Adrenal gland (tissue), 5 donors: ENCODE results near the gene IL18RAP.

Source experiments
- POLR2A ChIP-seq, 2 donors: fragments of 450-650 bp; IDR thresholded peaks; one replicate each; pipeline ENCODE4 v1.6.1; 2017; ENCODE audit warnings: antibody characterized with exemption in 2 of 2, mild to moderate bottlenecking in 2 of 2, moderate library complexity in 1 of 2
- TF ChIP-seq, protein P1 (sequence below), 6 experiments: fragments of 450-650 bp in 4 of 6; fragments of 200-600 bp in 2 of 6; sonication (generic) in 1 of 6; IDR thresholded peaks; 1 replicate in 5 of 6; 2 replicates in 1 of 6; pipeline versions ENCODE4 v1.5.1 to v1.8.0; 2016 to 2021; ENCODE audit warnings: antibody characterized with exemption in 6 of 6, mild to moderate bottlenecking in 2 of 6, moderate library complexity in 1 of 6
- donor health status: DM: no; HTN: no; CAD: no.

DNA sequence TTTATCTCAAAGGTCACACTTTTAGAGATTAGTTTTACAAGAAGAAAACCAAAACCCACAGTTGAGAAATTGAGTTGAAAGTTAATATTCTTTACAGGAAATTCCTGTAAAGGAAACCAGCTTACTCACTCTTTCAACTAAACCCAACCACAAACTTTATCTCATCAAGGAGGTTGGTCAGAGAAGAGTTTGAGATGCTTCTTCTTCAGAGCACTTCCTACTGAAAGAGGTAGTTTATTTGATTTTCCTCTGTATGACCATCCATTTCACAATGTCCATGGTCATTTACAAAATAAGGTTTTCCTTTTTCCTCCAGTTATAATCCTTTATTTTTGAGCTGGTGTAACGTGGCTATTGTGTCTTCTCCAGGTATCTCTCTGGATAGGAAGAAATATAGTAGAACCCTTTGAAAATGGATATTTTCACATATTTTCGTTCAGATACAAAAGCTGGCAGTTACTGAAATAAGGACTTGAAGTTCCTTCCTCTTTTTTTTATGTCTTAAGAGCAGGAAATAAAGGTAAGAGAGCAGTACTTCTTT, 4.5 kb upstream of the IL18RAP start:
- TF ChIP-seq, protein P1, sequence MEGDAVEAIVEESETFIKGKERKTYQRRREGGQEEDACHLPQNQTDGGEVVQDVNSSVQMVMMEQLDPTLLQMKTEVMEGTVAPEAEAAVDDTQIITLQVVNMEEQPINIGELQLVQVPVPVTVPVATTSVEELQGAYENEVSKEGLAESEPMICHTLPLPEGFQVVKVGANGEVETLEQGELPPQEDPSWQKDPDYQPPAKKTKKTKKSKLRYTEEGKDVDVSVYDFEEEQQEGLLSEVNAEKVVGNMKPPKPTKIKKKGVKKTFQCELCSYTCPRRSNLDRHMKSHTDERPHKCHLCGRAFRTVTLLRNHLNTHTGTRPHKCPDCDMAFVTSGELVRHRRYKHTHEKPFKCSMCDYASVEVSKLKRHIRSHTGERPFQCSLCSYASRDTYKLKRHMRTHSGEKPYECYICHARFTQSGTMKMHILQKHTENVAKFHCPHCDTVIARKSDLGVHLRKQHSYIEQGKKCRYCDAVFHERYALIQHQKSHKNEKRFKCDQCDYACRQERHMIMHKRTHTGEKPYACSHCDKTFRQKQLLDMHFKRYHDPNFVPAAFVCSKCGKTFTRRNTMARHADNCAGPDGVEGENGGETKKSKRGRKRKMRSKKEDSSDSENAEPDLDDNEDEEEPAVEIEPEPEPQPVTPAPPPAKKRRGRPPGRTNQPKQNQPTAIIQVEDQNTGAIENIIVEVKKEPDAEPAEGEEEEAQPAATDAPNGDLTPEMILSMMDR (IDR thresholded peaks at IDR 0.05): no peak
- TF ChIP-seq POLR2A (IDR thresholded peaks at IDR 0.05): no peak
